Liver (tissue), 9 donors: ENCODE measurements around the gene TNS3. TPM values are rescaled to one million over a fixed set of nuclear protein-coding genes. Genes with fewer than 3 reads are reported as not detected.

Source experiments
- DNase-seq: peaks from one replicate; pipeline ENCODE4 v3.0.0-alpha.2; 2017; ENCODE audit warnings: low spot score
- H3K27ac ChIP-seq, 2 donors: one replicate each; pipeline ENCODE4 v1.7.0; 2013; ENCODE audit warnings: inconsistent platforms in 2 of 2, low read length in 2 of 2, control low read depth in 1 of 2, low read depth in 1 of 2, mild to moderate bottlenecking in 1 of 2
- H3K27me3 ChIP-seq, 4 donors: one replicate each; pipeline versions ENCODE4 v1.6.1 to v1.7.0; 2013; ENCODE audit warnings: low read length in 3 of 4, inconsistent platforms in 1 of 4, mild to moderate bottlenecking in 1 of 4, moderate library complexity in 1 of 4; ENCODE audit not compliant: control insufficient read depth in 4 of 4, insufficient read depth in 4 of 4
- H3K36me3 ChIP-seq, 4 donors: one replicate each; pipeline versions ENCODE4 v1.6.1 to v1.7.0; 2013; ENCODE audit warnings: low read length in 3 of 4, mild to moderate bottlenecking in 3 of 4, low read depth in 1 of 4, moderate library complexity in 1 of 4; ENCODE audit not compliant: control insufficient read depth in 4 of 4, insufficient read depth in 3 of 4
- H3K4me1 ChIP-seq, 4 donors: one replicate each; pipeline versions ENCODE4 v1.6.1 to v1.7.0; 2013; ENCODE audit warnings: low read length in 3 of 4, mild to moderate bottlenecking in 3 of 4, moderate library complexity in 1 of 4; ENCODE audit not compliant: control insufficient read depth in 4 of 4, insufficient read depth in 4 of 4
- H3K4me3 ChIP-seq, 3 donors: one replicate each; pipeline versions ENCODE4 v1.6.1 to v1.7.0; 2013; ENCODE audit warnings: low read length in 3 of 3, control low read depth in 1 of 3, low read depth in 1 of 3, mild to moderate bottlenecking in 1 of 3
- H3K9ac ChIP-seq, 2 donors: one replicate each; pipeline ENCODE4 v1.7.0; 2013; ENCODE audit warnings: low read length in 2 of 2, mild to moderate bottlenecking in 2 of 2, moderate library complexity in 2 of 2, control low read depth in 1 of 2, low read depth in 1 of 2
- H3K9me3 ChIP-seq, 4 donors: one replicate each; pipeline versions ENCODE4 v1.6.1 to v1.7.0; 2013; ENCODE audit warnings: low read length in 3 of 4; ENCODE audit not compliant: control insufficient read depth in 4 of 4
- ATF3 ChIP-seq: IDR thresholded peaks from 2 replicates; pipeline ENCODE4 v1.6.1; 2016; ENCODE audit warnings: antibody characterized with exemption
- CTCF ChIP-seq: fragments of 150-350 bp; IDR thresholded peaks from 2 replicates; pipeline ENCODE4 v1.5.1; 2017; ENCODE audit warnings: improper control_type of control experiment, low read depth, low read length; ENCODE audit not compliant: missing input control
- EGR1 ChIP-seq, 2 donors: IDR thresholded peaks; 2 replicates each; pipeline ENCODE4 v1.6.1; 2016 to 2018; ENCODE audit warnings: antibody characterized with exemption in 2 of 2, low read depth in 2 of 2
- FOXA1 ChIP-seq: IDR thresholded peaks from 2 replicates; pipeline ENCODE4 v1.6.1; 2016; ENCODE audit warnings: antibody characterized with exemption
- FOXA2 ChIP-seq: IDR thresholded peaks from 2 replicates; pipeline ENCODE4 v1.6.1; 2016; ENCODE audit warnings: antibody characterized with exemption
- GABPA ChIP-seq, 2 donors: IDR thresholded peaks in 1 of 2; conservative IDR thresholded peaks in 1 of 2; 2 replicates each; pipeline ENCODE4 v1.6.1; 2016; ENCODE audit warnings: antibody characterized with exemption in 2 of 2, mild to moderate bottlenecking in 1 of 2, moderate library complexity in 1 of 2
- HNF4A ChIP-seq, 2 donors: conservative IDR thresholded peaks; 2 replicates each; pipeline ENCODE4 v1.6.1; 2016; ENCODE audit warnings: antibody characterized with exemption in 2 of 2, mild to moderate bottlenecking in 2 of 2
- HNF4G ChIP-seq: IDR thresholded peaks from 2 replicates; pipeline ENCODE4 v1.6.1; 2016; ENCODE audit warnings: antibody characterized with exemption
- JUND ChIP-seq, 2 donors: IDR thresholded peaks; 2 replicates each; pipeline ENCODE4 v1.6.1; 2016; ENCODE audit warnings: antibody characterized with exemption in 2 of 2
- MAX ChIP-seq: IDR thresholded peaks from 2 replicates; pipeline ENCODE4 v1.6.1; 2016; ENCODE audit warnings: antibody characterized with exemption
- NR2F2 ChIP-seq: IDR thresholded peaks from 2 replicates; pipeline ENCODE4 v1.6.1; 2016; ENCODE audit warnings: antibody characterized with exemption
- RAD21 ChIP-seq, 2 donors: IDR thresholded peaks; 2 replicates each; pipeline ENCODE4 v1.6.1; 2016; ENCODE audit warnings: antibody characterized with exemption in 2 of 2, mild to moderate bottlenecking in 2 of 2
- REST ChIP-seq: IDR thresholded peaks from 2 replicates; pipeline ENCODE4 v1.6.1; 2016; ENCODE audit warnings: antibody characterized with exemption, mild to moderate bottlenecking
- RXRA ChIP-seq, 2 donors: IDR thresholded peaks; 2 replicates each; pipeline ENCODE4 v1.6.1; 2017 to 2018; ENCODE audit warnings: antibody characterized with exemption in 2 of 2, mild to moderate bottlenecking in 1 of 2
- SP1 ChIP-seq: IDR thresholded peaks from 2 replicates; pipeline ENCODE4 v1.6.1; 2018; ENCODE audit warnings: antibody characterized with exemption, mild to moderate bottlenecking
- TAF1 ChIP-seq: conservative IDR thresholded peaks from 2 replicates; pipeline ENCODE4 v1.6.1; 2016; ENCODE audit warnings: antibody characterized with exemption, mild to moderate bottlenecking
- YY1 ChIP-seq: IDR thresholded peaks from 2 replicates; pipeline ENCODE4 v1.6.1; 2016; ENCODE audit warnings: antibody characterized with exemption, mild to moderate bottlenecking
- ZBTB33 ChIP-seq: IDR thresholded peaks from 2 replicates; pipeline ENCODE4 v1.6.1; 2016; ENCODE audit warnings: antibody characterized with exemption
- WGBS: extraction: QIAGEN DNeasy Blood & Tissue Kit; methylation state at CpG from one replicate; pipeline ENCODE4 v1.1.7; 2013; 5-methylcytosine and 5-hydroxymethylcytosine counted together
- polyA plus RNA-seq, 2 donors: library from polyadenylated mRNA; stranded (reverse) in 1 of 2; unstranded in 1 of 2; fragments of 200-250 nt in 1 of 2; fragments of >200 nt in 1 of 2; fragmentation: Nextera tagmentation in 1 of 2; extraction: Ambion mirVana in 1 of 2; gene quantifications; one replicate each; pipeline versions ENCODE4 v1.2.1 to v1.2.3, GENCODE V29; 2013 to 2015
- total RNA-seq, 2 donors: library from RNA; depleted of rRNA; stranded (reverse); fragments of >200 nt; gene quantifications; one replicate each; pipeline ENCODE4 v1.2.3, GENCODE V29; 2014
- donor health status: healthy.
- donor health status: healthy.
- donor health status: healthy.
- donor health status: healthy.
- donor health status: healthy.

The TNS3 gene
- total and polyA plus RNA-seq, 4 donors = 16.8 to 100 (median 29.5) TPM

- H3K36me3 ChIP-seq = peaks cover 0 to 2% (median under 1%) of the 10 kb centered on the region in 4 donors
- peak; percentile 58 for DNase-seq
- H3K27me3 ChIP-seq = no peaks in the 10 kb centered on the region
- H3K4me3 ChIP-seq = peak overlapping the region in 1 of 3 donors; percentile 40
- peak overlapping the region; percentile 87 to 94 for H3K27ac ChIP-seq
- peak; percentile 69 for TF ChIP-seq SP1
- no peak for TF ChIP-seq TAF1
- TF ChIP-seq ATF3 = no peak
- TF ChIP-seq JUND (IDR thresholded peaks at IDR 0.05) = peak in 1 of 2 donors; percentile 86
- peak in 1 of 2 donors; percentile 41 for TF ChIP-seq EGR1 (IDR thresholded peaks at IDR 0.05; ENCODE audit: low read depth in 2 of 2)
- TF ChIP-seq YY1 = peak; percentile 78
- peak; percentile 84 to 95 for TF ChIP-seq RXRA (IDR thresholded peaks at IDR 0.05)
- TF ChIP-seq GABPA (IDR thresholded peaks at IDR 0.05 in 1 of 2, conservative IDR thresholded peaks at IDR 0.05 in 1 of 2) = no peak
- peak; percentile 85 for TF ChIP-seq MAX
- peak; percentile 81 for TF ChIP-seq FOXA1
- TF ChIP-seq ZBTB33 = peak; percentile 60
- TF ChIP-seq NR2F2 = no peak
- peak; percentile 80 to 86 for TF ChIP-seq HNF4A (conservative IDR thresholded peaks at IDR 0.05)
- TF ChIP-seq HNF4G = peak; percentile 35
- peak; percentile 60 to 73 for TF ChIP-seq RAD21 (IDR thresholded peaks at IDR 0.05)
- TF ChIP-seq REST = peak; percentile 39
- peak; percentile 88 for TF ChIP-seq FOXA2
- peak overlapping the region in 1 of 2 donors; percentile 41 for H3K9ac ChIP-seq
- H3K9me3 ChIP-seq = no peaks in the 10 kb centered on the region
- peaks cover 23 to 52% (median 46%) of the 10 kb centered on the region in 4 donors for H3K4me1 ChIP-seq
- 22% methylated on average over 15 of the region's 15 CpGs for WGBS
These were observed 81.8 kb downstream of the TNS3 start for GRCh38 chr7:47500103-47500563.

GRCh38 chr7:47498229-47499056, 83.5 kb downstream of the TNS3 start:
- no peaks in the 10 kb centered on the region for H3K9me3 ChIP-seq
- no peaks in the 10 kb centered on the region for H3K36me3 ChIP-seq
- peak overlapping the region in 1 of 2 donors; percentile 45 for H3K9ac ChIP-seq
- H3K4me1 ChIP-seq = peaks cover 23 to 60% (median 48%) of the 10 kb centered on the region in 4 donors
- whole genome bisulfite sequencing = 24% methylated on average over 17 of the region's 17 CpGs
- H3K27me3 ChIP-seq = no peaks in the 10 kb centered on the region
- DNase-seq = no peak
- peak overlapping the region; percentile 87 to 94 for H3K27ac ChIP-seq
- peak overlapping the region in 1 of 3 donors; percentile 7 for H3K4me3 ChIP-seq
- TF ChIP-seq YY1 (peak; percentile 77), MAX (peak; percentile 27), CTCF (no peak), RXRA (IDR thresholded peaks at IDR 0.05) (peak; percentile 90 to 91), RAD21 (IDR thresholded peaks at IDR 0.05) (peak in 1 of 2 donors; percentile 22), REST (peak; percentile 27), FOXA1 (no peak), ATF3 (peak; percentile 15)
